ENCODE results near the gene FANK1. TPM values are rescaled to one million over a fixed set of nuclear protein-coding genes. Genes with fewer than 3 reads are reported as not detected.
"Not testable (repeated sequence)": the region's sequence is repeated elsewhere in the genome, so short reads cannot be mapped to it uniquely, and the experiment has no call there.

FANK1 gene
- polyA plus RNA-seq, 2 of the 4 experiments (the other 2 are of a cell fraction), result 4.1 to 5.3 TPM

- Histone ChIP-seq H3K4me3 (no peak overlapping the region), H3K9me3 (no peaks in the 10 kb centered on the region), H3K27ac (no peak overlapping the region), H3K4me1 (peaks cover 10% of the 10 kb centered on the region; the same call in 2 of the 3 replicates), H3K4me2 (peak overlapping the region; percentile 36; the same call in 2 of the 3 replicates)
- POLR2A ChIA-PET, result no interaction called here
- DNase-seq (ENCODE audit: low read depth in 1 of 2, low spot score in 1 of 2) (peak in 1 of 2 experiments; percentile 76), FAIRE-seq (no peak), ATAC-seq (peak in 1 of 2 experiments; percentile 80; a peak in 3 of 6 replicates)
- CTCF ChIA-PET, result interaction anchor here (1.7 kb wide), 1 partner anchor 10 kb away, joined by 4 read pairs; no protein-coding TSS in a partner anchor
- WGBS (ENCODE audit: missing lambda C conversion rate), result 6% methylated on average over 4 of the region's 4 CpGs
- TF ChIP-seq CBX8 (IDR thresholded peaks at IDR 0.05), result no peak
- TF ChIP-seq BHLHE40 (IDR thresholded peaks at IDR 0.05; ENCODE audit: low read depth, low read length), result peak; percentile 32; the same call in 1 of the 2 replicates
- peak; percentile 70 for TF ChIP-seq GATA3 (IDR thresholded peaks at IDR 0.05; ENCODE audit: borderline replicate concordance)
- 0 out of 2 replicates have a peak, but pooled peaks have one; percentile 39 for TF ChIP-seq MAX (IDR thresholded peaks at IDR 0.05)
These were observed 15.6 kb downstream of the FANK1 start for GRCh38 chr10:125911990-125912389.

GRCh38 chr10:125913277-125913676 is 16.9 kb downstream of the FANK1 start:
- H3K4me3 ChIP-seq, POLR2A ChIA-PET: not testable (repeated sequence)
- CTCF ChIA-PET, result interaction anchor here (1.7 kb wide), 1 partner anchor 12 kb away, joined by 4 read pairs; no protein-coding TSS in a partner anchor

GRCh38 chr10:125916977-125917376 is 20.6 kb downstream of the FANK1 start:
- 61% methylated on average over 3 of the region's 3 CpGs for WGBS (ENCODE audit: missing lambda C conversion rate)
- peak in 1 of 2 experiments; percentile 15 for DNase-seq (ENCODE audit: low read depth in 1 of 2, low spot score in 1 of 2)
- peaks cover 10% of the 10 kb centered on the region; the same call in 2 of the 3 replicates for H3K4me1 ChIP-seq
- ChIA-PET POLR2A (no interaction called here), CTCF (no interaction called here)
- H3K4me2 ChIP-seq, result no peak overlapping the region
- no peak for ATAC-seq
- H3K4me3 ChIP-seq, result no peak overlapping the region
- no peaks in the 10 kb centered on the region for H3K9me3 ChIP-seq
- no peak for FAIRE-seq
- H3K27ac ChIP-seq, result no peak overlapping the region
- TF ChIP-seq HMGXB4 (CRISPR knock-in tag; IDR thresholded peaks at IDR 0.05; ENCODE audit: borderline replicate concordance) (no peak), MAZ (IDR thresholded peaks at IDR 0.05; ENCODE audit: borderline replicate concordance, low read depth, low read length) (no peak), ESRRA (IDR thresholded peaks at IDR 0.05; ENCODE audit: borderline replicate concordance, low read length) (no peak), RAD21 (conservative IDR thresholded peaks at IDR 0.05 in 1 of 2, IDR thresholded peaks at IDR 0.05 in 1 of 2) (no peak), NR3C1 (IDR thresholded peaks at IDR 0.05) (no peak), USF2 (IDR thresholded peaks at IDR 0.05) (no peak), MAX (IDR thresholded peaks at IDR 0.05) (no peak), HOXB5 (CRISPR knock-in tag; IDR thresholded peaks at IDR 0.05) (peak; percentile 74; the same call in 1 of the 2 replicates), ZSCAN20 (CRISPR knock-in tag; IDR thresholded peaks at IDR 0.05) (peak; percentile 85), BHLHE40 (IDR thresholded peaks at IDR 0.05; ENCODE audit: low read depth, low read length) (no peak), EP300 (IDR thresholded peaks at IDR 0.05) (no peak), SMC3 (IDR thresholded peaks at IDR 0.05) (no peak), HEYL (CRISPR knock-in tag; IDR thresholded peaks at IDR 0.05) (peak; percentile 83), HES2 (IDR thresholded peaks at IDR 0.05) (no peak), CBX8 (IDR thresholded peaks at IDR 0.05) (no peak), ZFP36 (IDR thresholded peaks at IDR 0.05; ENCODE audit: borderline replicate concordance, partially characterized antibody) (no peak), REST (IDR thresholded peaks at IDR 0.05) (no peak), EHMT2 (IDR thresholded peaks at IDR 0.05; ENCODE audit: low read depth) (no peak), CBX2 (IDR thresholded peaks at IDR 0.05; ENCODE audit: borderline replicate concordance, low read depth) (no peak), ZC3H11A (IDR thresholded peaks at IDR 0.05) (no peak), KDM5A (IDR thresholded peaks at IDR 0.05) (no peak), HOXA7 (CRISPR knock-in tag; IDR thresholded peaks at IDR 0.05) (0 out of 2 replicates have a peak, but pooled peaks have one; percentile 61), BCL3 (IDR thresholded peaks at IDR 0.05) (no peak), POLR2AphosphoS2 (conservative IDR thresholded peaks at IDR 0.05; ENCODE audit: low read length) (no peak), POLR2A (IDR thresholded peaks at IDR 0.05; ENCODE audit: low read length) (no peak)

More at GRCh38 chr10:125913277-125913676, 16.9 kb downstream of the FANK1 start:
- not testable (repeated sequence) for H3K4me2 ChIP-seq; H3K27ac ChIP-seq; ATAC-seq; H3K9me3 ChIP-seq; FAIRE-seq; DNase-seq (ENCODE audit: low read depth in 1 of 2, low spot score in 1 of 2)
- H3K4me1 ChIP-seq, result peaks cover 10% of the 10 kb centered on the region; the same call in 2 of the 3 replicates
- WGBS (ENCODE audit: missing lambda C conversion rate), result 81% methylated on average over 6 of the region's 6 CpGs
